ENCODE results near the gene OR4N5. TPM values are rescaled to one million over a fixed set of nuclear protein-coding genes. Genes with fewer than 3 reads are reported as not detected.

Gene OR4N5
- total and polyA plus RNA-seq, 2 experiments from 2014 or later = not detected

GRCh38 chr14:20184181-20184580 lies 45.6 kb downstream of the OR4N5 start:
- H3K9ac ChIP-seq = no peak overlapping the region
- H3K9me2 ChIP-seq (ENCODE audit: insufficient read depth) = no peaks in the 10 kb centered on the region
- H3K9me3 ChIP-seq (ENCODE audit: low read depth) = no peaks in the 10 kb centered on the region
- in situ Hi-C loops (cut with MboI) = no loop called here
- no peak overlapping the region for H2AFZ ChIP-seq
- H3K27me3 ChIP-seq (replicated peaks; ENCODE audit: insufficient read depth) = no peaks in the 10 kb centered on the region
- peak; percentile 61 for DNase-seq
- H3K4me2 ChIP-seq (ENCODE audit: unreplicated experiment) = no peak overlapping the region
- H4K20me1 ChIP-seq (ENCODE audit: insufficient read depth) = no peaks in the 10 kb centered on the region
- no peak overlapping the region for H3K4me3 ChIP-seq
- WGBS, 2 experiments (ENCODE audit: low coverage in 1 of 2, low lambda C conversion rate in 2 of 2, missing lambda C conversion rate in 2 of 2) = 19 to 30% methylated on average over 5 of the region's 5 CpGs
- no peak overlapping the region for H3K27ac ChIP-seq
- H3K36me3 ChIP-seq (ENCODE audit: low read depth) = no peaks in the 10 kb centered on the region
- no peak for TF ChIP-seq EZH2phosphoT487 (IDR thresholded peaks at IDR 0.05; ENCODE audit: insufficient read depth, low read depth)
- no peak for TF ChIP-seq EZH2 (IDR thresholded peaks at IDR 0.05; ENCODE audit: insufficient read depth, poor library complexity, severe bottlenecking)
- H3K79me2 ChIP-seq (ENCODE audit: insufficient read depth) = no peaks in the 10 kb centered on the region
- H3F3A ChIP-seq (ENCODE audit: insufficient read depth) = no peaks in the 10 kb centered on the region
- H3K4me1 ChIP-seq (ENCODE audit: insufficient read depth) = no peaks in the 10 kb centered on the region

GRCh38 chr14:20190596-20190995 lies 52.0 kb downstream of the OR4N5 start, which contains the start of gene OR11G2:
TSS of gene OR11G2 (plus strand) at chr14:20190896. CDS start at chr14:20197438, 6,542 bp downstream.
- Histone ChIP-seq H3K4me1 (ENCODE audit: insufficient read depth) (no peaks in the 10 kb centered on the region), H3K36me3 (ENCODE audit: low read depth) (no peaks in the 10 kb centered on the region), H3K79me2 (ENCODE audit: insufficient read depth) (no peaks in the 10 kb centered on the region), H3K27me3 (replicated peaks; ENCODE audit: insufficient read depth) (no peaks in the 10 kb centered on the region), H3K4me2 (ENCODE audit: unreplicated experiment) (no peak within 1 kb of the TSS), H3K9me2 (ENCODE audit: insufficient read depth) (no peaks in the 10 kb centered on the region), H3F3A (ENCODE audit: insufficient read depth) (no peaks in the 10 kb centered on the region), H4K20me1 (ENCODE audit: insufficient read depth) (no peaks in the 10 kb centered on the region), H3K9ac (no peak within 1 kb of the TSS), H3K4me3 (no peak within 1 kb of the TSS), H3K9me3 (ENCODE audit: low read depth) (no peaks in the 10 kb centered on the region), H2AFZ (no peak within 1 kb of the TSS), H3K27ac (no peak within 1 kb of the TSS)
- WGBS, 2 experiments (ENCODE audit: low coverage in 1 of 2, low lambda C conversion rate in 2 of 2, missing lambda C conversion rate in 2 of 2) = 0 to 11% methylated on average over 1 of the region's 1 CpG
- no peak for DNase-seq
- in situ Hi-C loops (cut with MboI) = no loop called here
- TF ChIP-seq EZH2 (IDR thresholded peaks at IDR 0.05; ENCODE audit: insufficient read depth, poor library complexity, severe bottlenecking) (no peak), EZH2phosphoT487 (IDR thresholded peaks at IDR 0.05; ENCODE audit: insufficient read depth, low read depth) (no peak)

GRCh38 chr14:20191396-20191795 lies 52.8 kb downstream of the OR4N5 start:
- DNase-seq = no peak
- Histone ChIP-seq H4K20me1 (ENCODE audit: insufficient read depth) (no peaks in the 10 kb centered on the region), H3K9ac (no peak overlapping the region), H3F3A (ENCODE audit: insufficient read depth) (no peaks in the 10 kb centered on the region), H2AFZ (no peak overlapping the region), H3K9me3 (ENCODE audit: low read depth) (no peaks in the 10 kb centered on the region), H3K4me1 (ENCODE audit: insufficient read depth) (no peaks in the 10 kb centered on the region), H3K9me2 (ENCODE audit: insufficient read depth) (no peaks in the 10 kb centered on the region), H3K27ac (no peak overlapping the region), H3K4me2 (ENCODE audit: unreplicated experiment) (no peak overlapping the region), H3K36me3 (ENCODE audit: low read depth) (no peaks in the 10 kb centered on the region), H3K4me3 (no peak overlapping the region), H3K79me2 (ENCODE audit: insufficient read depth) (no peaks in the 10 kb centered on the region), H3K27me3 (replicated peaks; ENCODE audit: insufficient read depth) (no peaks in the 10 kb centered on the region)
- in situ Hi-C loops (cut with MboI) = no loop called here
- WGBS, 2 experiments (ENCODE audit: low coverage in 1 of 2, low lambda C conversion rate in 2 of 2, missing lambda C conversion rate in 2 of 2) = 42 to 50% methylated on average over 3 of the region's 3 CpGs
- TF ChIP-seq EZH2phosphoT487 (IDR thresholded peaks at IDR 0.05; ENCODE audit: insufficient read depth, low read depth) (no peak), EZH2 (IDR thresholded peaks at IDR 0.05; ENCODE audit: insufficient read depth, poor library complexity, severe bottlenecking) (no peak)

GRCh38 chr14:20194101-20194500 lies 55.5 kb downstream of the OR4N5 start:
- Histone ChIP-seq H3K4me3 (no peak overlapping the region), H3K36me3 (ENCODE audit: low read depth) (no peaks in the 10 kb centered on the region), H3K4me2 (ENCODE audit: unreplicated experiment) (no peak overlapping the region), H3K9ac (no peak overlapping the region), H3K27me3 (replicated peaks; ENCODE audit: insufficient read depth) (no peaks in the 10 kb centered on the region), H3F3A (ENCODE audit: insufficient read depth) (no peaks in the 10 kb centered on the region), H3K27ac (no peak overlapping the region), H4K20me1 (ENCODE audit: insufficient read depth) (no peaks in the 10 kb centered on the region), H3K9me2 (ENCODE audit: insufficient read depth) (no peaks in the 10 kb centered on the region), H3K9me3 (ENCODE audit: low read depth) (no peaks in the 10 kb centered on the region), H3K4me1 (ENCODE audit: insufficient read depth) (no peaks in the 10 kb centered on the region), H3K79me2 (ENCODE audit: insufficient read depth) (no peaks in the 10 kb centered on the region), H2AFZ (no peak overlapping the region)
- in situ Hi-C loops (cut with MboI) = no loop called here
- DNase-seq = no peak
- TF ChIP-seq EZH2phosphoT487 (IDR thresholded peaks at IDR 0.05; ENCODE audit: insufficient read depth, low read depth) (no peak), EZH2 (IDR thresholded peaks at IDR 0.05; ENCODE audit: insufficient read depth, poor library complexity, severe bottlenecking) (no peak)

Small RNAs within 50 kb of the gene (small RNA-seq; reads per million reads assigned to genes)
- gene GTF2IP22 (ENCODE audit: low read depth, low replicate concordance) = not detected
- gene RNA5SP380 (ENCODE audit: low read depth, low replicate concordance) = not detected

Other genes starting within 250 kb of the OR4N5 start
- gene OR4K5, start 218.2 kb upstream of the OR4N5 start, total RNA-seq (2014; rRNA removed; shearing (Covaris generic)) = not detected in 2 replicates
- gene OR4K5, start 218.2 kb upstream of the OR4N5 start, polyA plus RNA-seq (2016; fragmentation: Nextera tagmentation; extraction: Ambion mirVana) = not detected in 2 replicates
- gene OR4K1, start 207.9 kb upstream of the OR4N5 start, total RNA-seq (2014; rRNA removed; shearing (Covaris generic)) = not detected in 2 replicates
- gene OR4K1, start 207.9 kb upstream of the OR4N5 start, polyA plus RNA-seq (2016; fragmentation: Nextera tagmentation; extraction: Ambion mirVana) = not detected in 2 replicates
- gene OR4K15, start 163.2 kb upstream of the OR4N5 start, total RNA-seq (2014; rRNA removed; shearing (Covaris generic)) = not detected in 2 replicates
- gene OR4K15, start 163.2 kb upstream of the OR4N5 start, polyA plus RNA-seq (2016; fragmentation: Nextera tagmentation; extraction: Ambion mirVana) = not detected in 2 replicates
- not detected in 2 replicates for gene OR4Q2, start 136.7 kb upstream of the OR4N5 start, total RNA-seq (2014; rRNA removed; shearing (Covaris generic))
- gene OR4Q2, start 136.7 kb upstream of the OR4N5 start, polyA plus RNA-seq (2016; fragmentation: Nextera tagmentation; extraction: Ambion mirVana) = not detected in 2 replicates
- gene OR4K14, start 119.5 kb upstream of the OR4N5 start, total RNA-seq (2014; rRNA removed; shearing (Covaris generic)) = not detected in 2 replicates
- gene OR4K14, start 119.5 kb upstream of the OR4N5 start, polyA plus RNA-seq (2016; fragmentation: Nextera tagmentation; extraction: Ambion mirVana) = not detected in 2 replicates
- gene OR4K13, start 102.8 kb upstream of the OR4N5 start, total RNA-seq (2014; rRNA removed; shearing (Covaris generic)) = not detected in 2 replicates
- gene OR4K13, start 102.8 kb upstream of the OR4N5 start, polyA plus RNA-seq (2016; fragmentation: Nextera tagmentation; extraction: Ambion mirVana) = not detected in 2 replicates
- not detected in 2 replicates for gene OR4L1, start 78.8 kb upstream of the OR4N5 start, total RNA-seq (2014; rRNA removed; shearing (Covaris generic))
- gene OR4L1, start 78.8 kb upstream of the OR4N5 start, polyA plus RNA-seq (2016; fragmentation: Nextera tagmentation; extraction: Ambion mirVana) = not detected in 2 replicates
- gene OR4K17, start 28.1 kb upstream of the OR4N5 start, total RNA-seq (2014; rRNA removed; shearing (Covaris generic)) = not detected in 2 replicates
- not detected in 2 replicates for gene OR4K17, start 28.1 kb upstream of the OR4N5 start, polyA plus RNA-seq (2016; fragmentation: Nextera tagmentation; extraction: Ambion mirVana)
- gene OR11G2, start 52.1 kb downstream of the OR4N5 start, total RNA-seq (2014; rRNA removed; shearing (Covaris generic)) = not detected in 2 replicates
- not detected in 2 replicates for gene OR11G2, start 52.1 kb downstream of the OR4N5 start, polyA plus RNA-seq (2016; fragmentation: Nextera tagmentation; extraction: Ambion mirVana)
- not detected in 2 replicates for gene OR11H6, start 84.9 kb downstream of the OR4N5 start, total RNA-seq (2014; rRNA removed; shearing (Covaris generic))
- not detected in 2 replicates for gene OR11H6, start 84.9 kb downstream of the OR4N5 start, polyA plus RNA-seq (2016; fragmentation: Nextera tagmentation; extraction: Ambion mirVana)
- gene OR11H7, start 90.2 kb downstream of the OR4N5 start, total RNA-seq (2014; rRNA removed; shearing (Covaris generic)) = not detected in 2 replicates
- gene OR11H7, start 90.2 kb downstream of the OR4N5 start, polyA plus RNA-seq (2016; fragmentation: Nextera tagmentation; extraction: Ambion mirVana) = not detected in 2 replicates
- gene OR11H4, start 100.5 kb downstream of the OR4N5 start, total RNA-seq (2014; rRNA removed; shearing (Covaris generic)) = not detected in 2 replicates
- gene OR11H4, start 100.5 kb downstream of the OR4N5 start, polyA plus RNA-seq (2016; fragmentation: Nextera tagmentation; extraction: Ambion mirVana) = not detected in 2 replicates
- gene TTC5, start 167.1 kb downstream of the OR4N5 start, total RNA-seq (2014; rRNA removed; shearing (Covaris generic)) = 11.7 and 18.5 TPM in 2 replicates
- 14.7 and 16.2 TPM in 2 replicates for gene TTC5, start 167.1 kb downstream of the OR4N5 start, polyA plus RNA-seq (2016; fragmentation: Nextera tagmentation; extraction: Ambion mirVana)
- gene CCNB1IP1, start 194.5 kb downstream of the OR4N5 start, total RNA-seq (2014; rRNA removed; shearing (Covaris generic)) = 52.0 and 55.8 TPM in 2 replicates
- gene CCNB1IP1, start 194.5 kb downstream of the OR4N5 start, polyA plus RNA-seq (2016; fragmentation: Nextera tagmentation; extraction: Ambion mirVana) = 12.4 and 13.5 TPM in 2 replicates
- 5.8 and 10.1 TPM in 2 replicates for gene PARP2, start 204.8 kb downstream of the OR4N5 start, total RNA-seq (2014; rRNA removed; shearing (Covaris generic))
- 25.1 and 26.0 TPM in 2 replicates for gene PARP2, start 204.8 kb downstream of the OR4N5 start, polyA plus RNA-seq (2016; fragmentation: Nextera tagmentation; extraction: Ambion mirVana)

All from GM23248 (cell line).